Left lung (tissue), 10 donors: ENCODE data around the gene RSPH4A. TPM values are rescaled to one million over a fixed set of nuclear protein-coding genes. Genes with fewer than 3 reads are reported as not detected.
"Not testable (repeated sequence)": the region's sequence is repeated elsewhere in the genome, so short reads cannot be mapped to it uniquely, and the experiment has no call there.

ENCODE experiments used
- ATAC-seq: fragments of 200-7000 bp; cut with Tn5 transposase; one replicate; pipeline ENCODE4 v1.9.1; 2020; ENCODE audit warnings: moderate library complexity
- DNase-seq, 4 donors: peaks; one replicate each; pipeline ENCODE4 v3.0.0-alpha.2; 2013 to 2020
- H3K27ac ChIP-seq, 2 donors: fragments of 200-600 bp; sonication (generic) in 1 of 2; one replicate each; pipeline versions ENCODE4 v1.5.0 to v1.8.0; 2020 to 2021
- H3K27me3 ChIP-seq, 2 donors: fragments of 200-600 bp; sonication (generic) in 1 of 2; one replicate each; pipeline versions ENCODE4 v1.5.0 to v1.8.0; 2020 to 2021
- H3K36me3 ChIP-seq, 2 donors: fragments of 200-600 bp; sonication (generic) in 1 of 2; one replicate each; pipeline versions ENCODE4 v1.5.0 to v1.8.0; 2020 to 2021
- H3K4me1 ChIP-seq, 2 donors: fragments of 200-600 bp; one replicate each; pipeline ENCODE4 v1.8.0; 2021
- H3K4me3 ChIP-seq, 2 donors: fragments of 200-600 bp; sonication (generic) in 1 of 2; one replicate each; pipeline versions ENCODE4 v1.5.0 to v1.8.0; 2020 to 2021; ENCODE audit warnings: mild to moderate bottlenecking in 1 of 2
- H3K9me3 ChIP-seq, 2 donors: fragments of 200-600 bp; sonication (generic) in 1 of 2; one replicate each; pipeline versions ENCODE4 v1.5.0 to v1.8.0; 2020 to 2021
- intact Hi-C, 2 donors: fragments of 100-400 bp; cut with DNase I; formaldehyde crosslinking; loops; one replicate each; pipeline versions ENCODE4 v1.11.2 to v1.14.2; 2022
- polyA plus RNA-seq, 6 donors: library from polyadenylated mRNA; unstranded; fragments of 120-200 nt; gene quantifications; one replicate each; pipeline ENCODE4 v1.2.1, GENCODE V29; 2013; ENCODE audit not compliant: insufficient read length in 6 of 6
- total RNA-seq, 2 donors: library from RNA; stranded (reverse); fragmentation: NEBNext Ultra II Directional; extraction: Animal tissue kit (Norgen Biotek cat#: 25700); gene quantifications; one replicate each; pipeline ENCODE4 v1.2.1, GENCODE V29; 2021
- TF ChIP-seq, protein P1 (sequence below), 2 donors: fragments of 200-600 bp; sonication (generic) in 1 of 2; IDR thresholded peaks; one replicate each; pipeline versions ENCODE4 v1.5.0 to v1.8.0; 2021; ENCODE audit warnings: antibody characterized with exemption in 2 of 2
- donor health status: DM: no; HTN: yes; CAD: no.
- donor health status: DM: no; HTN: no; CAD: no.

The RSPH4A gene
- total and polyA plus RNA-seq, 8 donors: 0.15 to 11.3 (median 7.5) TPM

DNA sequence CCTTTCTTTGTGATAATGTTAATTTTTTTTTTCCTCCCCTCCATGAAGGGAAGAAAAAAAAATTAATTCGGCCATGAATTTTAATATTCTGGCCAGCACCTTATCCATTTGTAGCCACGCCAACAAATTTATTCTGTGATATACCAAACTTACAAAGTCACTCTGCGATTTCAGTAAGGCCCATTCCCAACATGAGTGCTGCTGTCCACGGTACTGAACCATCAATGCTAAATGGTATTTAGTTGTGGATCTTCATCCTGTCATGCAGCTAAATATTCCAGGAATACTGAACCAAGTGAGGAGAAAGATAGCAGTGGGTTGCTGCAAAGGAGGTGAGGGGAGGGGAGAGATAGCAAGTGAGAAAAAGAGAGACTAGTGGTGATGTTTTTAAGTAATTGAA lies 19.5 kb upstream of the RSPH4A start:
- H3K4me1 ChIP-seq: no peaks in the 10 kb centered on the region
- DNase-seq (peak in 1 of 4 donors; percentile 29), ATAC-seq (no peak)
- intact Hi-C loops: no loop called here
- TF ChIP-seq, protein P1, sequence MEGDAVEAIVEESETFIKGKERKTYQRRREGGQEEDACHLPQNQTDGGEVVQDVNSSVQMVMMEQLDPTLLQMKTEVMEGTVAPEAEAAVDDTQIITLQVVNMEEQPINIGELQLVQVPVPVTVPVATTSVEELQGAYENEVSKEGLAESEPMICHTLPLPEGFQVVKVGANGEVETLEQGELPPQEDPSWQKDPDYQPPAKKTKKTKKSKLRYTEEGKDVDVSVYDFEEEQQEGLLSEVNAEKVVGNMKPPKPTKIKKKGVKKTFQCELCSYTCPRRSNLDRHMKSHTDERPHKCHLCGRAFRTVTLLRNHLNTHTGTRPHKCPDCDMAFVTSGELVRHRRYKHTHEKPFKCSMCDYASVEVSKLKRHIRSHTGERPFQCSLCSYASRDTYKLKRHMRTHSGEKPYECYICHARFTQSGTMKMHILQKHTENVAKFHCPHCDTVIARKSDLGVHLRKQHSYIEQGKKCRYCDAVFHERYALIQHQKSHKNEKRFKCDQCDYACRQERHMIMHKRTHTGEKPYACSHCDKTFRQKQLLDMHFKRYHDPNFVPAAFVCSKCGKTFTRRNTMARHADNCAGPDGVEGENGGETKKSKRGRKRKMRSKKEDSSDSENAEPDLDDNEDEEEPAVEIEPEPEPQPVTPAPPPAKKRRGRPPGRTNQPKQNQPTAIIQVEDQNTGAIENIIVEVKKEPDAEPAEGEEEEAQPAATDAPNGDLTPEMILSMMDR (IDR thresholded peaks at IDR 0.05): no peak
- H3K36me3 ChIP-seq: peaks cover 0 to 46% of the 10 kb centered on the region in 2 donors
- H3K9me3 ChIP-seq: no peaks in the 10 kb centered on the region
- no peak overlapping the region for H3K27ac ChIP-seq
- H3K27me3 ChIP-seq: no peaks in the 10 kb centered on the region
- H3K4me3 ChIP-seq: no peak overlapping the region

DNA sequence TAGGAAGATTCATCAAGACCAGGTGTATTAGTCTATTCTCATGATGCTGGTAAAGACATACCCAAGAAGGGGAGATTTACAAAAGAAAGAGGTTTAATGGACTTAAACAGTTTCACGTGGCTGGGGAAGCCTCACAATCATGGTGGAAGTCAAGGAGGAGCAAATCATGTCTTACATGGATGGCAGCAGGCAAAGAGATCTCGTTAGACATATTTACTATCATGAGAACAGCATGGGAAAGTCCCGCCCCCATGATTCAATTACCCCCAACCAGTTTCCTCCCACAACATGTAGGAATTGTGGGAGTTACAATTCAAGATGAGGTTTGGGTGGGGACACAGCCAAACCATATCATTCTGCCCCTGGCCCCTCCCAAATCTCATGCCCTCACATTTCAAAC lies 12.4 kb upstream of the RSPH4A start:
- H3K27ac ChIP-seq: not testable (repeated sequence)

DNA sequence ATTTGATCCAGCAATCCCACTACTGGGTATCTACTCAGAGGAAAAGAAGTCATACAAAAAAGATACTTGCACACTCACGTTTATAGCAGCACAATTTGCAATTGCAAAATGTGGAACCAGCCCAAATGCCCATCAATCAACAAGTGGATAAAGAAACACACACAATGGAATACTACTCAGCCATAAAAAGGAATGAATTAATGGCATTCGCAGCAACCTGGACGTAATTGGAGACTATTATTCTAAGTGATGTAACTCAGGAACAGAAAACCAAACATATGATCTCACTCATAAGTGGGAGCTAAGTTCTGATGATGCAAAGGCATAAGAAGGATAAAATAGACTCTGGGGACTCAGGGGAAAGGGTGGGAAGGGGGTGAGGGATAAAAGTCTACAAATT lies 11.4 kb upstream of the RSPH4A start:
- not testable (repeated sequence) for ATAC-seq

More for the DNA sequence above, 12.4 kb upstream of the RSPH4A start:
- DNase-seq, H3K9me3 ChIP-seq, H3K4me1 ChIP-seq, H3K4me3 ChIP-seq, H3K36me3 ChIP-seq, H3K27me3 ChIP-seq, intact Hi-C loops, ATAC-seq: not testable (repeated sequence)

DNA sequence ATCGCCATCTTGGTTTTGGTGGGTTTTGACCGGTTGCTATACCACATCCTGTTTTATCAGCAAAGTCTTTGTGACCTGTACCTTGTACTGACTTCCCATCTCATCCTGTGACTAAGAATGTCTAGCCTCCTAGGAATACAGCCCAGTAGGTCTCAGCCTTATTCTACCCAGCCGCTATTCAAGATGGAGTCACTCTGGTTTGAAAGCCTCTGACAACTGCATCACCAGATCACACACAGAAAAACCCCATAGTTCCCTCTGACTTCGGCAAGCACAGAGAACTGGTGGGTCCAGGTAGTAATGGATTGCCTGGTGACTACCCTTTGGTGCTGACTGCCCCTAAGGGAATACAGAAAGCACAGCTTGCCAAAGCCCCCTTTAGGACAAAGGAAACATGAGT lies 10.3 kb upstream of the RSPH4A start:
- TF ChIP-seq, protein P1 (IDR thresholded peaks at IDR 0.05): no peak
- Histone ChIP-seq H3K4me1 (no peaks in the 10 kb centered on the region), H3K27ac (no peak overlapping the region), H3K4me3 (no peak overlapping the region), H3K27me3 (no peaks in the 10 kb centered on the region), H3K36me3 (no peaks in the 10 kb centered on the region), H3K9me3 (peaks cover 0 to 10% of the 10 kb centered on the region in 2 donors)
- ATAC-seq (no peak), DNase-seq (no peak)
- intact Hi-C loops: no loop called here

More for the DNA sequence above, 11.4 kb upstream of the RSPH4A start:
- H3K4me1 ChIP-seq, H3K36me3 ChIP-seq, H3K9me3 ChIP-seq, intact Hi-C loops, H3K27me3 ChIP-seq, DNase-seq, H3K27ac ChIP-seq, H3K4me3 ChIP-seq: not testable (repeated sequence)

DNA sequence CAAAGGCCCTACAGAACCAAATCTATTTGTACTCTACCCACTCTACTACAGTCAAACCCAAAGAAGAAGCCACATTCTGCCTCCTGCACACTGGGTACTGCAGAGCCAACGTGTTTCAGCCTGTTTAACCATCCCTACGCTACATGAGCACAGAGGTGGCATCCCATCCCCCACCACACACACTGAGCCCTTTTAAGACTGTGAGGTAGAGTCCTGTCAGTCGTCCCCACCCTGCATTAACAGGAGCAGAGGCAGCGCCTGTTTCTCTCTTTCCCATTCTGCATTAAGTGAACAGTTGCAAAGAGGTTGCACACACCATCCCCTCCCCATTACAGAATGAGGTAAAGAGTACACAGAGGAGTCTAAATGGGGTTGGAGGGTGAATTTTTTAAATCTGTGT lies 5.2 kb upstream of the RSPH4A start:
- DNase-seq: no peak
- intact Hi-C loops: no loop called here
- H3K9me3 ChIP-seq: no peaks in the 10 kb centered on the region
- H3K27me3 ChIP-seq: peaks cover 0 to 9% of the 10 kb centered on the region in 2 donors
- no peak overlapping the region for H3K27ac ChIP-seq
- H3K36me3 ChIP-seq: no peaks in the 10 kb centered on the region
- H3K4me1 ChIP-seq: no peaks in the 10 kb centered on the region
- TF ChIP-seq, protein P1 (IDR thresholded peaks at IDR 0.05): no peak
- H3K4me3 ChIP-seq: no peak overlapping the region
- ATAC-seq: no peak

DNA sequence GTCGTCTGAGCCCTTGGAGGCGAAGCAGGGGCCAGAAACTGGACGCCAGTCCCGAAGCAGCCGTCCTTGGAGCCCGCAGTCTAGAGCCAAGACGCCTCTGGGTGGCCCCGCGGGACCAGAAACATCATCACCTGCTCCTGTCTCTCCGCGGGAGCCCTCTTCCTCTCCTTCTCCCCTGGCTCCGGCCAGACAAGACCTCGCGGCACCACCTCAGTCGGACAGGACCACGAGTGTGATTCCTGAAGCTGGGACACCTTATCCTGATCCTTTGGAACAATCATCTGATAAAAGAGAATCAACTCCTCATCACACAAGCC lies 416 bp downstream of the RSPH4A start:
- no peaks in the 10 kb centered on the region for H3K9me3 ChIP-seq
- TF ChIP-seq, protein P1 (IDR thresholded peaks at IDR 0.05): no peak
- DNase-seq: peak in 1 of 4 donors; percentile 12
- ATAC-seq: peak; percentile 33
- intact Hi-C loops: no loop called here
- peak overlapping the region; percentile 35 to 37 for H3K4me3 ChIP-seq
- peaks cover 0 to 22% of the 10 kb centered on the region in 2 donors for H3K27me3 ChIP-seq
- peaks cover 0 to 8% of the 10 kb centered on the region in 2 donors for H3K4me1 ChIP-seq
- H3K36me3 ChIP-seq: no peaks in the 10 kb centered on the region
- H3K27ac ChIP-seq: no peak overlapping the region
